GM19328 (cell line): Measurements from ENCODE around the gene NDOR1.
"Not testable (repeated sequence)": the region's sequence is repeated elsewhere in the genome, so short reads cannot be mapped to it uniquely, and the experiment has no call there.

Experiments
- ATAC-seq: cut with Tn5 transposase; IDR thresholded peaks from one replicate; pipeline ENCODE4 v1.9.1; 2021; ENCODE audit warnings: mild to moderate bottlenecking, moderate library complexity; ENCODE audit not compliant: unreplicated experiment

Gene NDOR1

GRCh38 chr9:137241490-137242268 is 36.2 kb downstream of the NDOR1 start:
- peak; percentile 3 for ATAC-seq

GRCh38 chr9:137242269-137243203 is 37.0 kb downstream of the NDOR1 start:
- ATAC-seq, result no peak

GRCh38 chr9:137243266-137243625 is 37.7 kb downstream of the NDOR1 start:
- not testable (repeated sequence) for ATAC-seq

- no peak for ATAC-seq
These were observed 38.4 kb downstream of the NDOR1 start for GRCh38 chr9:137243626-137244485.

- no peak for ATAC-seq
These were observed 39.3 kb downstream of the NDOR1 start for GRCh38 chr9:137244486-137245449.

GRCh38 chr9:137245450-137246421 is 40.2 kb downstream of the NDOR1 start:
- no peak for ATAC-seq

GRCh38 chr9:137247135-137247915 is 41.8 kb downstream of the NDOR1 start:
- no peak for ATAC-seq

GRCh38 chr9:137247916-137248175 is 42.3 kb downstream of the NDOR1 start:
- ATAC-seq, result no peak

GRCh38 chr9:137250329-137251193 is 45.1 kb downstream of the NDOR1 start:
- no peak for ATAC-seq

GRCh38 chr9:137251194-137251461 is 45.6 kb downstream of the NDOR1 start, which contains the start of gene STPG3:
Gene STPG3, plus strand, starts transcription at chr9:137251286. Its CDS starts 1 bp downstream, at chr9:137251287.
- no peak for ATAC-seq

- no peak for ATAC-seq
These were observed 46.2 kb downstream of the NDOR1 start for GRCh38 chr9:137251490-137252268.

GRCh38 chr9:137252555-137253506 is 47.3 kb downstream of the NDOR1 start:
- no peak for ATAC-seq

- ATAC-seq, result no peak
These were observed 48.5 kb downstream of the NDOR1 start for GRCh38 chr9:137253717-137254623.

GRCh38 chr9:137254624-137255447 is 49.3 kb downstream of the NDOR1 start, which contains the start of gene NELFB:
Gene NELFB, plus strand, starts transcription at chr9:137255327.
- peak; percentile 79 for ATAC-seq
